ENCODE results near the gene CYP1B1.

CYP1B1 gene

GRCh38 chr2:38074764-38075506, 1.0 kb downstream of the CYP1B1 start:
- no peak for DNase-seq

GRCh38 chr2:38074058-38074763, 1.7 kb downstream of the CYP1B1 start:
- no peak for DNase-seq

GRCh38 chr2:38073211-38074057, 2.5 kb downstream of the CYP1B1 start:
- no peak for DNase-seq

- DNase-seq = no peak
Observed at GRCh38 chr2:38070438-38070837, 5.5 kb downstream of the CYP1B1 start.

GRCh38 chr2:38068234-38068633, 7.7 kb downstream of the CYP1B1 start:
- DNase-seq = no peak

GRCh38 chr2:38066421-38067115, 9.4 kb downstream of the CYP1B1 start:
- DNase-seq = no peak

- DNase-seq = no peak
Observed at GRCh38 chr2:38065502-38066135, 10.3 kb downstream of the CYP1B1 start.

- DNase-seq = peak; percentile 24
Observed at GRCh38 chr2:38064801-38065501, 11.0 kb downstream of the CYP1B1 start.

- no peak for DNase-seq
Observed at GRCh38 chr2:38060236-38061018, 15.5 kb downstream of the CYP1B1 start.

- no peak for DNase-seq
Observed at GRCh38 chr2:38057651-38058410, 18.1 kb downstream of the CYP1B1 start.

GRCh38 chr2:38056216-38056615, 19.7 kb downstream of the CYP1B1 start:
- no peak for DNase-seq

GRCh38 chr2:38045811-38046210, 30.1 kb downstream of the CYP1B1 start:
- peak; percentile 5 for DNase-seq

- DNase-seq = peak; percentile 52
Observed at GRCh38 chr2:38039121-38039910, 36.6 kb downstream of the CYP1B1 start.

- DNase-seq = no peak
Observed at GRCh38 chr2:38038682-38039081, 37.3 kb downstream of the CYP1B1 start.

GRCh38 chr2:38037757-38038621, 38.0 kb downstream of the CYP1B1 start:
- DNase-seq = peak; percentile 62

GRCh38 chr2:38037325-38037724, 38.6 kb downstream of the CYP1B1 start:
- DNase-seq = peak; percentile 18

- DNase-seq = no peak
Observed at GRCh38 chr2:38035968-38036367, 40.0 kb downstream of the CYP1B1 start.

GRCh38 chr2:38033646-38034045, 42.3 kb downstream of the CYP1B1 start:
- no peak for DNase-seq
